Vagina (tissue), 2 donors: ENCODE measurements around the gene OR2V1. TPM values are rescaled to one million over a fixed set of nuclear protein-coding genes. Genes with fewer than 3 reads are reported as not detected.
"Not testable (repeated sequence)": the region's sequence is repeated elsewhere in the genome, so short reads cannot be mapped to it uniquely, and the experiment has no call there.

Experiments
- DNase-seq, 2 donors: peaks; one replicate each; pipeline ENCODE4 v3.0.0-alpha.2; 2017; ENCODE audit errors: extremely low spot score in 2 of 2
- H3K27ac ChIP-seq: fragments of 200-600 bp; sonication (generic); one replicate; pipeline ENCODE4 v1.5.1; 2019
- H3K27me3 ChIP-seq: fragments of 200-600 bp; sonication (generic); one replicate; pipeline ENCODE4 v1.5.1; 2019
- H3K36me3 ChIP-seq, 2 donors: fragments of 200-600 bp; sonication (generic); one replicate each; pipeline ENCODE4 v1.5.1; 2017 to 2019
- H3K4me1 ChIP-seq: fragments of 200-600 bp; sonication (generic); one replicate; pipeline ENCODE4 v1.5.1; 2019
- H3K4me3 ChIP-seq, 2 donors: fragments of 200-600 bp; sonication (generic); 1 replicate in 1 of 2; 2 replicates in 1 of 2; pipeline ENCODE4 v1.5.1; 2016 to 2019
- H3K9me3 ChIP-seq: fragments of 200-600 bp; sonication (generic); one replicate; pipeline ENCODE4 v1.5.1; 2019
- CTCF ChIP-seq, 3 experiments: fragments of 450-650 bp in 2 of 3; fragments of 200-600 bp in 1 of 3; sonication (generic) in 1 of 3; IDR thresholded peaks; one replicate each; pipeline ENCODE4 v1.5.1; 2017 to 2019; ENCODE audit warnings: antibody characterized with exemption in 3 of 3, mild to moderate bottlenecking in 2 of 3, moderate library complexity in 2 of 3
- POLR2A ChIP-seq, 2 donors: fragments of 450-650 bp; IDR thresholded peaks; one replicate each; pipeline ENCODE4 v1.6.1; 2017; ENCODE audit warnings: antibody characterized with exemption in 2 of 2, mild to moderate bottlenecking in 2 of 2, moderate library complexity in 2 of 2
- POLR2AphosphoS5 ChIP-seq, 2 donors: sonication (generic); formaldehyde crosslinking; IDR thresholded peaks; one replicate each; pipeline ENCODE4 v1.9.0; 2017; ENCODE audit warnings: antibody characterized with exemption in 2 of 2, mild to moderate bottlenecking in 2 of 2, low read depth in 1 of 2; ENCODE audit not compliant: insufficient read depth in 1 of 2
- intact Hi-C: fragments of 100-400 bp; cut with DNase I; formaldehyde crosslinking; loops from one replicate; pipeline ENCODE4 v1.15.1; 2023
- total RNA-seq: library from RNA; depleted of rRNA; stranded (reverse); fragments of >200 nt; gene quantifications from one replicate; pipeline ENCODE4 v1.2.3, GENCODE V29; 2016

The OR2V1 gene
- total RNA-seq, 1 donor from 2014 or later = not detected

GRCh38 chr5:181105391-181106025, 25.5 kb downstream of the OR2V1 start:
- no peaks in the 10 kb centered on the region for H3K36me3 ChIP-seq
- DNase-seq = no peak
- H3K27ac ChIP-seq = no peak overlapping the region
- no peaks in the 10 kb centered on the region for H3K27me3 ChIP-seq
- H3K4me1 ChIP-seq = peaks cover under 1% of the 10 kb centered on the region
- TF ChIP-seq POLR2A (IDR thresholded peaks at IDR 0.05) (no peak), CTCF (IDR thresholded peaks at IDR 0.05) (no peak), POLR2AphosphoS5 (IDR thresholded peaks at IDR 0.05; ENCODE audit: insufficient read depth in 1 of 2, low read depth in 1 of 2) (no peak)
- intact Hi-C loops = no loop called here
- no peaks in the 10 kb centered on the region for H3K9me3 ChIP-seq
- H3K4me3 ChIP-seq = no peak overlapping the region

- not testable (repeated sequence) for H3K27me3 ChIP-seq, H3K4me3 ChIP-seq, DNase-seq
These were observed 26.2 kb downstream of the OR2V1 start for GRCh38 chr5:181104606-181105390.

GRCh38 chr5:181104259-181104568, 26.8 kb downstream of the OR2V1 start:
- H3K27ac ChIP-seq, H3K27me3 ChIP-seq, H3K4me3 ChIP-seq, intact Hi-C loops, H3K36me3 ChIP-seq, H3K9me3 ChIP-seq, DNase-seq, H3K4me1 ChIP-seq: not testable (repeated sequence)

More at GRCh38 chr5:181104606-181105390, 26.2 kb downstream of the OR2V1 start:
- H3K9me3 ChIP-seq, H3K4me1 ChIP-seq, H3K36me3 ChIP-seq, H3K27ac ChIP-seq, intact Hi-C loops: not testable (repeated sequence)

GRCh38 chr5:181101930-181102674, 28.9 kb downstream of the OR2V1 start:
- H3K36me3 ChIP-seq, H3K4me3 ChIP-seq, H3K4me1 ChIP-seq, DNase-seq, H3K27ac ChIP-seq, H3K27me3 ChIP-seq, intact Hi-C loops, H3K9me3 ChIP-seq: not testable (repeated sequence)

- H3K27me3 ChIP-seq, H3K9me3 ChIP-seq, H3K4me1 ChIP-seq, DNase-seq, intact Hi-C loops, H3K27ac ChIP-seq, H3K4me3 ChIP-seq, H3K36me3 ChIP-seq: not testable (repeated sequence)
These were observed 29.8 kb downstream of the OR2V1 start for GRCh38 chr5:181101030-181101641.

GRCh38 chr5:181100121-181100875, 30.7 kb downstream of the OR2V1 start:
- TF ChIP-seq POLR2AphosphoS5 (IDR thresholded peaks at IDR 0.05; ENCODE audit: insufficient read depth in 1 of 2, low read depth in 1 of 2) (no peak), POLR2A (IDR thresholded peaks at IDR 0.05) (no peak), CTCF (IDR thresholded peaks at IDR 0.05) (no peak)
- no peak for DNase-seq
- intact Hi-C loops = no loop called here
- H3K4me1 ChIP-seq = peaks cover 4% of the 10 kb centered on the region
- H3K36me3 ChIP-seq = no peaks in the 10 kb centered on the region
- H3K9me3 ChIP-seq = no peaks in the 10 kb centered on the region
- H3K27me3 ChIP-seq = no peaks in the 10 kb centered on the region
- H3K27ac ChIP-seq = no peak overlapping the region
- H3K4me3 ChIP-seq = no peak overlapping the region
